ENCODE data around the gene PTPRM. TPM values are rescaled to one million over a fixed set of nuclear protein-coding genes. Genes with fewer than 3 reads are reported as not detected.
A peak's percentile ranks its signal among the peaks of the same experiment; 100 is the strongest.

The PTPRM gene
- total RNA-seq, 1 donor from 2014 or later = 11.5 TPM

DNA sequence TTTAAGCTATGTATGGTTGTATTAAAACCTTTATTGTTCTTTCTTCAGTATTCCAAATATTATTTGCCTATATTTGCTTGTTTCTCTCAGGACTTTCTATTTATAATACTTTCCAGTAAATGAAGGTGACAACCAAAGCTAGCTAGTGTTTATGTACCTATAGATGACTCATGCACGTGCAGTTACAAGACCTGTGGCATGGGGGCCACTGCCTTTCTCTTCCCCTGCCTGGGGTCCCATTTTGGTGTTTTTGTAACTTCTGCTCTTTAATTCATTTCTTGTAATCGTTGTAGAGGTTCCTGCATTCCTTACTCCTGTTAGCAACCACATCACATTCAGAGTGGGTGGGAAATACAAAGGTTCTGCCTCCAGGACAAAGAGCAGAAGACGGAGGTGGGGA, 364.6 kb downstream of the PTPRM start:
- no peaks in the 10 kb centered on the region for H3K9me3 Mint-ChIP-seq
- no peaks in the 10 kb centered on the region for H3K36me3 Mint-ChIP-seq (ENCODE audit: low read depth)
- no peak for DNase-seq
- H3K27ac Mint-ChIP-seq = no peak overlapping the region
- intact Hi-C loops (cut with micrococcal nuclease) = no loop called here
- H3K27me3 Mint-ChIP-seq = no peaks in the 10 kb centered on the region
- H3K4me1 Mint-ChIP-seq = no peaks in the 10 kb centered on the region
- no peak overlapping the region for H3K4me3 Mint-ChIP-seq

DNA sequence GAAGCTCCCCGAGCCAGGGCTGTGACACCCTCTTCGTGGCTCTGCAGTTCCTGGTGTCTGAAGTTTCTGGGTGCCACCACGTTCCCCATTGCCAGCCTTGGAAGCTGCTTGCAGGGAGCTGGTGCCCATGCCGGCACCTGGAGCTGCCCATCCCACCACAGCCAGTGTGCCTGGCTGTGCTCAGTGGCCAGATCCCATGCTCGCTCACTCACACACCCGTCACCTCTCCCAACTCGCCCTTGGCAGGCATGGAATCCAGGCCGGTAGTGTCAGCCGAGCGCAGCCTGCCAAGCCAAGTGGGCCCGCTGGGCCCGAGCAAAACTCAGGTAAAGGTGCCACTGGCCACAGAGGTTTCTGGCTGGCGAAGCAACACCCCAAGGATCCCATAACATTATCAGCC, 370.2 kb downstream of the PTPRM start:
- Mint-ChIP-seq H3K36me3 (ENCODE audit: low read depth) (no peaks in the 10 kb centered on the region), H3K27me3 (no peaks in the 10 kb centered on the region), H3K4me1 (no peaks in the 10 kb centered on the region), H3K9me3 (no peaks in the 10 kb centered on the region), H3K4me3 (no peak overlapping the region), H3K27ac (no peak overlapping the region)
- intact Hi-C loops (cut with micrococcal nuclease) = no loop called here
- no peak for DNase-seq

DNA sequence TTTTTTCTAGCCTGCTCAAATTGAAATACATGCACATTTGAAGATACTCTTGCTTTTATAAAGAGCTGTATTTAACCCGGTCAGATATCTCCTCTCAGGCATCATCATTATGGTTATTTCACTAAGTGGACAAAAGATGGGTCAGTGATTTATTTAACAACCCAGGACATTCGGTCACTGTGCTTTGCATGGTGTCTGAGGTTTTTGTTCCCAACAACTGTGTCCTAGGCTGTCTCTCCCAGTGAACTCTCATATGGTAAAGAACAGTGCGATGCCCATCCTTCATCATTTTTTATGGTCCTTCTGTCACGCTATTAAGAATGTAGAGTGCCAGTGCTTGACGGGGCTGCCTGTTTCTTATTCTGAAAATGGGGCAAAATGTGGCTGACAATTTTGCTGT, 372.4 kb downstream of the PTPRM start:
- H3K27me3 Mint-ChIP-seq = no peaks in the 10 kb centered on the region
- no peaks in the 10 kb centered on the region for H3K4me1 Mint-ChIP-seq
- no peaks in the 10 kb centered on the region for H3K9me3 Mint-ChIP-seq
- DNase-seq = no peak
- intact Hi-C loops (cut with micrococcal nuclease) = no loop called here
- no peak overlapping the region for H3K27ac Mint-ChIP-seq
- H3K4me3 Mint-ChIP-seq = no peak overlapping the region
- H3K36me3 Mint-ChIP-seq (ENCODE audit: low read depth) = no peaks in the 10 kb centered on the region

DNA sequence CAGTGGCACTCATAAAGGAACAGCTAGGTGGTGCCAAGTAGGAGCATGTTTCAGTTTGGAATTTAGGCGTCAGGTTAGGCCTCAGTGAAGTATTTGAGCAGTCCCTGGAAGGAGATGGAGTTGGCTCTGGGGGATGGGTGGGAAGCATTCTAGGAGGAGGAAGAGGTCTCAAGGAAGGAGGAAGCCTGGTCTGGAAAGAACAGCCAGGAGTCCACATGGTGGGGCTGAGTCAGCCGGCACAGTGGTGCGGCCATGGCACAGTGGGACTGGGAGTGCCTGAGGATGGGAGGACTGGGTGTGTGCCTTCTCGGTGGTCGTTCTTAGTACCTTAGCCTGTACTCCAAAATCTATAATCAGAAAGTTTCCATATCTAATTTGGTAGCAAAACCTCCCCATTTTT, 373.3 kb downstream of the PTPRM start:
- intact Hi-C loops (cut with micrococcal nuclease) = no loop called here
- H3K4me3 Mint-ChIP-seq = no peak overlapping the region
- H3K27me3 Mint-ChIP-seq = no peaks in the 10 kb centered on the region
- no peaks in the 10 kb centered on the region for H3K4me1 Mint-ChIP-seq
- no peaks in the 10 kb centered on the region for H3K36me3 Mint-ChIP-seq (ENCODE audit: low read depth)
- H3K9me3 Mint-ChIP-seq = no peaks in the 10 kb centered on the region
- H3K27ac Mint-ChIP-seq = no peak overlapping the region
- no peak for DNase-seq

DNA sequence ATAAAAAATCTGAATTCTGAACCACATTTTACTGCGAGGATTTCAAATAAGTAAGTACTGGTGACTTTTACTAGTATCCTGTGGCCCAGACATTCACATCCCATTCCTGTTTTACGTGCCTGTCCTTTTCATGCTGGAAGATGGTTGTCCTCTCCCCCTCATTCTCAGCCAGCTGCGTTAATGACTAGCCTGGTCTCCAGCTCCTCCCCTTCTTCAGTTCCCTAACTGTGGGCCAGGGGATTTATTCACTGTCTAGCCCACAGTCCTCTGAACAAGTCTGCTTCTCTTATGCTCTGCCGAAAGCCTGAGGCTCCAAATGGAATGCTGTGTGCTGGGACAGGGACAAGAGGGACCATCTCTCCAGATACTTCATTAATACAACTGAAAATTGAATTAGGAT, 373.9 kb downstream of the PTPRM start:
- no peaks in the 10 kb centered on the region for H3K36me3 Mint-ChIP-seq (ENCODE audit: low read depth)
- H3K4me3 Mint-ChIP-seq = no peak overlapping the region
- intact Hi-C loops (cut with micrococcal nuclease) = no loop called here
- H3K4me1 Mint-ChIP-seq = no peaks in the 10 kb centered on the region
- no peaks in the 10 kb centered on the region for H3K27me3 Mint-ChIP-seq
- no peaks in the 10 kb centered on the region for H3K9me3 Mint-ChIP-seq
- no peak for DNase-seq
- H3K27ac Mint-ChIP-seq = no peak overlapping the region

DNA sequence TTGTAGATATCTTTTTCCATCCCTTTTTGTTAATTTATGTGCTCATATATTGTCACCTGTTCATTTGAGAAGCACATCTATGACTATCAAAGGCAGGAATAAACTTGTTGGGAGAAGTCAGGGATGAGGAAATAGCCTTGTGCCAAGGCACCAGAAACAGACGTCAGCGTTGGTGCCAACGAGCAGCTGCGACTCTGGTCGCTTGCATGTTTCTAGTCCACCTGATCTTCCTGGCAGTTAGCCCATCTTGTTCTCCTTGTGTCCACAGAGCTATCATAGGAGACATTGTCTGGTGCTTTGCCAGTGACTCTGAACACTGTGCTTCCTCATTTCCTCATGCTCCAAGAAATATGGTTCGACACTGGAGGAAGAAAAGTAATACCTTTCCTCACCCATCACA, 374.4 kb downstream of the PTPRM start:
- peaks cover 1% of the 10 kb centered on the region for H3K4me1 Mint-ChIP-seq
- DNase-seq = no peak
- no peak overlapping the region for H3K27ac Mint-ChIP-seq
- no peaks in the 10 kb centered on the region for H3K9me3 Mint-ChIP-seq
- no peak overlapping the region for H3K4me3 Mint-ChIP-seq
- no peaks in the 10 kb centered on the region for H3K36me3 Mint-ChIP-seq (ENCODE audit: low read depth)
- no peaks in the 10 kb centered on the region for H3K27me3 Mint-ChIP-seq
- intact Hi-C loops (cut with micrococcal nuclease) = no loop called here

DNA sequence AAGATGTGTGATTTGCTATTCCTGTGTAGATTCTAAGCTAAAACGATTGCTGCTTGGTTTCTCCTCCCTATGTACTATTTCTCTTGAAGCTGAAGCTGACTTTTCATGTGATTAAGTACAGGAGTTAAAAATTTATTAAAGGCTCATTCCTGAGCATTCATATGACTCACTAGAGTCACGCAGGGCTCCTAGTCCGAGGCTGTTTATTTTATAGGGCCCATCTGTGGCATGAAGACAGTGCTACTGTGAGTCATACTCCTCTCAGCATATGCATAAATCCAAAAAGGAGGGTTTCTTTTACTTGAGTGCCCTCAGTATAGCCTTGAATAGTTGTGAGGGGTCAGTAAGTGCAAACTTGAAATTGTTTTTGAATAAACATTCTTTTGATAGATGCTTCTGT, 378.8 kb downstream of the PTPRM start:
- no peaks in the 10 kb centered on the region for H3K27me3 Mint-ChIP-seq
- no peak overlapping the region for H3K27ac Mint-ChIP-seq
- H3K9me3 Mint-ChIP-seq = no peaks in the 10 kb centered on the region
- no peak overlapping the region for H3K4me3 Mint-ChIP-seq
- H3K36me3 Mint-ChIP-seq (ENCODE audit: low read depth) = no peaks in the 10 kb centered on the region
- intact Hi-C loops (cut with micrococcal nuclease) = no loop called here
- H3K4me1 Mint-ChIP-seq = peaks cover 10% of the 10 kb centered on the region
- no peak for DNase-seq

DNA sequence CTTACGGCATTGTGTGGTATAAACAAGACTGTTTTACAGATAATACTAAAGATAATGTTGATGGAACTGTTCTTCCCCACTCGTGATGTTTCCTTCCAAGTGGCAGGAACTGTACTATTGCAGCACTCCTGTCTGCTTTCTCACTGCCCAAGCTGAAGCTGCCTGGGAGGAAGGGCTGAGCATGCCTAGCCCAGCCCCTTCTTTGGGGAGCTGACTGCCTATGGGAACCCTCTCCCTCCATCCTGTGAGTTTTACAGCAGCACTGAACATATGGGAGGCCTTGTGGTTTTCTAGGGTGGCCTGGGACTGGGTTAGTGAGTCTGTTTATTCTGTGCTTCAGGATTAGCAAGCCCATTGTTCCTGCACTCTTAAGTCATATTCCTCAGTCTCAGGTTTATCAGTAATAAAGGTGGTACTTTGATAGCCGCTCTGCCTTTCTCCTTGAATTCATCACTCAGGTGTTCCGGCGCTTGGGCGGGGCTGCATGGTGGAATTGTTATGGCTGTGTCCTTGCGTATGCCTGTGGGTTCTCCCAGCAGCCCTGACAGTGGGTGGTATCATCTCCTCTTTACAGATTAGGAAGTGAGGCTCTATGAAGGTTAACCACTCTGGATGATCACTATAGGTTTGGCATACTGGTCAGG, 379.7 kb downstream of the PTPRM start:
- Mint-ChIP-seq H3K4me3 (peak overlapping the region; percentile 21), H3K27ac (peak overlapping the region; percentile 75), H3K9me3 (no peaks in the 10 kb centered on the region)

DNA sequence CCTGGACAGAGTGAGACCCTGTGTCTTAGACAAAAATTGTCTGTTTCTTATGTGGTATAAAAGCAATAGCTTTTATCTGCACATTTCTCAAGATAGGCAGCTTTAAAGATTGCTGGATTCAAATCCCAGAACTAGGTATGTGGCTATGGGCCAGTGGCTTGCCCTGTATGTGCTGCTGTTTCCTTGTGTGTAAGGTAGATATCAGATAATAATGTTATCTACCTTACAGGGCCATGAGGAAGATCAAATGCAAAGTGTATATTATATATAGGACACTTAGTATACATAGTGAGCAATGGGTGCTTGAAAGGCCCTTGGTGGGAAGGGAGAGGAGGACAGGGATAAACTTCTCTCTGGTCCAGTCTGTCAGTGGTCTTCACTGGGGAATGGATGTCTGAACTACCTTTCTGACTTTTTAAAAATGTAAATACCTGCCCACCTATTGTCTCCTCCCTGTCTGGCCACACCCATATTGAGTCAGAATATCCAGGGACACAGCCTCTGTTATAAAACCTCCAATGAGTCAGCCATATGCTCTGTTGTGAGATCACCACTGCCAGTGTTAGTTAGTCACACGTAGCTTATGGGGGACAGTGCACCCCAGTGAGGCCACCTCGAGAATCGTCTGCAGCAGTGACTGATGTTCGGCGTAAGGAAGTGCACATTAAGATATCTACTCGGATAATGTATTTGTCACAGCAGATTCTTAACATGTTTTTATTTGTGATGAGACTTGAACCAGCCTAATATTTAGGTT, 383.4 kb downstream of the PTPRM start:
- H3K9me3 Mint-ChIP-seq = no peaks in the 10 kb centered on the region
- H3K4me1 Mint-ChIP-seq = peaks cover 22% of the 10 kb centered on the region
- no peak overlapping the region for H3K4me3 Mint-ChIP-seq
- peak; percentile 54 for DNase-seq
- peaks cover 3% of the 10 kb centered on the region for H3K36me3 Mint-ChIP-seq (ENCODE audit: low read depth)
- no peaks in the 10 kb centered on the region for H3K27me3 Mint-ChIP-seq
- no peak overlapping the region for H3K27ac Mint-ChIP-seq
- intact Hi-C loops (cut with micrococcal nuclease) = no loop called here

More for the DNA sequence above, 379.7 kb downstream of the PTPRM start:
- intact Hi-C loops (cut with micrococcal nuclease) = no loop called here
- Mint-ChIP-seq H3K4me1 (peaks cover 11% of the 10 kb centered on the region), H3K36me3 (ENCODE audit: low read depth) (no peaks in the 10 kb centered on the region), H3K27me3 (no peaks in the 10 kb centered on the region)
- peak; percentile 76 for DNase-seq

DNA sequence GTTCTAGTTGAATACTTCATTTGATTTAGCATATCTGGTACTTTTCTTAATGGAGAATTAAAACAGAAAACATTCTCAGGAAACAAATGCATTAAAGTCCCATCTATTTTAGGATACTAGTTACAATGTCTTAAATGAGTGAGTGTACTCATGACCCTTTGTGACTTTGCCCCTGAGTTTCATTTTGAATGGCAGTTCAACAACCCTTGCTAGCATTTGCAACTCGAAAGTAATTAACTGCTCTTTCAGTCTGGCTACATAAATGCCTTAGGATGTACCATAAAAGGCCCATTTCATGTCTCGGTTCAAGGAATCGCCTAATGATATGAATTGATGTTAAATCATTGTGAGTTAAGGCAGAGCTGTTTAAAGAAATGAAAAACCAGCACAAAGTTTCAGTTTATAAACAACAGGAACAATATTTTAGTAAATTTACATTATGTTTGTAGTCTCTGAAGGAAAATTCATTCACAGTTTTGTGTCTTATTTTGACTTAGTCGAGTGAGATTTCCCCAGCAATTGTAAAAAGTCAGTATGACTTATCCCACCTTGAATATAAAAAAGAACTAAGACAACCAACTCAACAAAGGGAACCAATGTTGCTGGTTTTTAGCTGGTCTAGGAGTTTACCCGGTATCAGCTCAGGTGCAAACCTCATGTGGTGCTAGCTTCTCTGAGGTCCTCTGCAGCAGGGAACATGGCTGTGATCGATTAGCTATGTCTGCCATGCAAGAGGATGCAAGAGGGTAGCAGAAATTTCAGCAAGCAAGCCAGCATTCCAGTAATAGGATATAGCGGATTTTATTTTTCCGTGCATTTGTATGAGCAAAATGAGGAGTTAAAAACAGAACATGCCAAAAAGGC, 386.2 kb downstream of the PTPRM start:
- H3K4me1 Mint-ChIP-seq = peaks cover 30% of the 10 kb centered on the region
- H3K36me3 Mint-ChIP-seq (ENCODE audit: low read depth) = peaks cover 3% of the 10 kb centered on the region
- no peaks in the 10 kb centered on the region for H3K27me3 Mint-ChIP-seq
- H3K27ac Mint-ChIP-seq = peak overlapping the region; percentile 64
- H3K4me3 Mint-ChIP-seq = peak overlapping the region; percentile 10
- H3K9me3 Mint-ChIP-seq = no peaks in the 10 kb centered on the region
- intact Hi-C loops (cut with micrococcal nuclease) = no loop called here
- peak; percentile 53 for DNase-seq

DNA sequence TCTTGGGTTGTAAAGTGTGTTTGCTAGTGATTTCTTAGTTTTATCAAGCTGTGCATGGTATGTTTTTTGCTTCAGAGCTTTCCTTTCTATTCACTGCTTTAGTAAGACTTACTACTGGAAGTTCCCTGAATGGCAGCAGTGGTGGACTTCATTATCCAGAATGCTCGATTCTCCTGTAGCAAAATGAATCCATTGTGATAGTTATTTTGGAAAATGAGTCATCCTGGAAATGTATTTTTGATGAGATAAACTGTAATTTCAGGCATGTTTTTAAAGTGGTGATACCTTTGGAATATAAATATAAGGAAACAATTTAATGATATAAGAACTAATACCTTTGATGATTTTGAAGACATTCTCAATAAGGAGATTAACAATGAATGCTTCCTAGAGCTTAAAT, 387.1 kb downstream of the PTPRM start:
- H3K9me3 Mint-ChIP-seq = no peaks in the 10 kb centered on the region
- no peak for DNase-seq
- peaks cover 32% of the 10 kb centered on the region for H3K4me1 Mint-ChIP-seq
- no peaks in the 10 kb centered on the region for H3K27me3 Mint-ChIP-seq
- H3K36me3 Mint-ChIP-seq (ENCODE audit: low read depth) = peaks cover 3% of the 10 kb centered on the region
- no peak overlapping the region for H3K4me3 Mint-ChIP-seq
- intact Hi-C loops (cut with micrococcal nuclease) = no loop called here
- H3K27ac Mint-ChIP-seq = peak overlapping the region; percentile 64

DNA sequence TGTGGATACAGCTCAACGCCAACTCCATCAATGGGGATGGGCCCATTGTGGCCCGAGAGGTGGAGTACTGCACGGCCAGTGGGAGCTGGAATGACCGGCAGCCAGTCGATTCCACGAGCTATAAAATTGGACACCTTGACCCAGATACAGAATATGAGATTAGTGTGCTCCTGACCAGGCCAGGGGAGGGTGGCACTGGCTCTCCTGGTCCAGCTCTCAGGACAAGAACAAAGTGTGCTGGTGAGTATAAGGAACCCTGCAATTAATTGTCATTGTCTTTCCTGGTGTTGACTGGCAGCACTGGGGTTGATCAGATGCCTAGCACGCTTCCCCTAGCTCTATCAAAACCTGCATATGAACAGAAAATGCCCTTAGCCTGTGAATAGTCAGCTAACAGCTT, 388.1 kb downstream of the PTPRM start:
- H3K9me3 Mint-ChIP-seq = no peaks in the 10 kb centered on the region
- H3K4me1 Mint-ChIP-seq = peaks cover 32% of the 10 kb centered on the region
- H3K27ac Mint-ChIP-seq = no peak overlapping the region
- no peaks in the 10 kb centered on the region for H3K27me3 Mint-ChIP-seq
- intact Hi-C loops (cut with micrococcal nuclease) = loop anchor here (5.0 kb wide), 1 partner anchor 97 kb away; no protein-coding TSS in a partner anchor
- H3K36me3 Mint-ChIP-seq (ENCODE audit: low read depth) = peaks cover 3% of the 10 kb centered on the region
- DNase-seq = peak; percentile 46
- no peak overlapping the region for H3K4me3 Mint-ChIP-seq

DNA sequence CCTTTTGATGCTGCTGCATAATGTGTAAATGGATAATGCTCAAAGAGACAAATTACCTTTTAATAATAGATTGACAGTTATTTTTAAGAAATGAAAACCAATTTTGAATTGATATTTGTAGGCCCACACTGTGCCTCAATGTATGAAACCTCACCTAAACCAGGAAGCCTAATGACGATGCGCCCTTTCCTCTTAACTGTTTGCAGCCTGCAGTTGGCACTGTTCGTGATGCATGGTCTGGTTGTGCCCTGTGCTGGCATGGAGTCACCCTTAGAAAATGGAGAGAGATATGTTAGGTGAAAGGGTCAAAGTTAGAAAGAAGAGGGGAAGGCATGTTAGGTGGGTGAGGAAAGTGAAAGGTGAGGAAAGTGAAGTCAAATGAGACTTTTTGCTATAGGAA, 390.2 kb downstream of the PTPRM start:
- Mint-ChIP-seq H3K4me3 (peak overlapping the region; percentile 55), H3K27me3 (no peaks in the 10 kb centered on the region), H3K4me1 (peaks cover 28% of the 10 kb centered on the region), H3K27ac (peak overlapping the region; percentile 67), H3K36me3 (ENCODE audit: low read depth) (peaks cover 2% of the 10 kb centered on the region), H3K9me3 (no peaks in the 10 kb centered on the region)
- DNase-seq = peak; percentile 50
- intact Hi-C loops (cut with micrococcal nuclease) = loop anchor here (5.0 kb wide), 1 partner anchor 95 kb away; no protein-coding TSS in a partner anchor

Measured in activated CD4-positive, alpha-beta T cell treated with anti-CD3 and anti-CD28 coated beads, Interleukin-2, amount 10 ng/mL, durations not matched to agents 24 days and 14 days (primary cell).